HPDE6-E6E7 (cell line): ENCODE measurements around the gene SERPING1.

Experiments
- DNase-seq: peaks from one replicate; pipeline ENCODE4 v3.0.0; 2011; ENCODE audit warnings: missing footprints; ENCODE audit errors: extremely low spot score

The SERPING1 gene

GRCh38 chr11:57597916-57598830, 688 bp downstream of the SERPING1 start:
- DNase-seq = no peak

- DNase-seq = no peak
Measured at GRCh38 chr11:57598831-57599155, 1.3 kb downstream of the SERPING1 start.

GRCh38 chr11:57599381-57599780, 1.9 kb downstream of the SERPING1 start:
- DNase-seq = no peak

- no peak for DNase-seq
Measured at GRCh38 chr11:57601297-57601696, 3.8 kb downstream of the SERPING1 start.

GRCh38 chr11:57604296-57605027, 7.0 kb downstream of the SERPING1 start:
- DNase-seq = no peak

GRCh38 chr11:57605028-57605420, 7.5 kb downstream of the SERPING1 start:
- no peak for DNase-seq

- DNase-seq = no peak
Measured at GRCh38 chr11:57610170-57610569, 12.7 kb downstream of the SERPING1 start.

- no peak for DNase-seq
Measured at GRCh38 chr11:57614234-57614772, 16.8 kb downstream of the SERPING1 start.

GRCh38 chr11:57615308-57615707, 17.8 kb downstream of the SERPING1 start:
- DNase-seq = no peak

- DNase-seq = no peak
Measured at GRCh38 chr11:57616595-57616994, 19.1 kb downstream of the SERPING1 start.

GRCh38 chr11:57618438-57618837, 21.0 kb downstream of the SERPING1 start:
- peak; percentile 36 for DNase-seq

- DNase-seq = no peak
Measured at GRCh38 chr11:57619331-57619730, 21.8 kb downstream of the SERPING1 start.

- no peak for DNase-seq
Measured at GRCh38 chr11:57620467-57620866, 23.0 kb downstream of the SERPING1 start.

- no peak for DNase-seq
Measured at GRCh38 chr11:57622263-57622662, 24.8 kb downstream of the SERPING1 start.

- DNase-seq = no peak
Measured at GRCh38 chr11:57624864-57625263, 27.4 kb downstream of the SERPING1 start.

- DNase-seq = no peak
Measured at GRCh38 chr11:57626895-57627294, 29.4 kb downstream of the SERPING1 start.

- no peak for DNase-seq
Measured at GRCh38 chr11:57630171-57630570, 32.7 kb downstream of the SERPING1 start.

GRCh38 chr11:57632116-57632515, 34.6 kb downstream of the SERPING1 start:
- DNase-seq = no peak

GRCh38 chr11:57633394-57634070, 36.0 kb downstream of the SERPING1 start:
- no peak for DNase-seq

- DNase-seq = no peak
Measured at GRCh38 chr11:57634311-57634710, 36.8 kb downstream of the SERPING1 start.

- no peak for DNase-seq
Measured at GRCh38 chr11:57635246-57635645, 37.8 kb downstream of the SERPING1 start.

- no peak for DNase-seq
Measured at GRCh38 chr11:57637626-57638004, 40.1 kb downstream of the SERPING1 start.
